IPS DF 4.7 (cell line): ENCODE data around the gene WNT7B.

Experiments
- DNase-seq: peaks from one replicate; pipeline ENCODE4 v3.0.0-alpha.2; 2013; ENCODE audit warnings: low spot score; ENCODE audit errors: extremely low read depth

The WNT7B gene

GRCh38 chr22:45878051-45878781, 98.7 kb downstream of the WNT7B start:
- no peak for DNase-seq

DNA sequence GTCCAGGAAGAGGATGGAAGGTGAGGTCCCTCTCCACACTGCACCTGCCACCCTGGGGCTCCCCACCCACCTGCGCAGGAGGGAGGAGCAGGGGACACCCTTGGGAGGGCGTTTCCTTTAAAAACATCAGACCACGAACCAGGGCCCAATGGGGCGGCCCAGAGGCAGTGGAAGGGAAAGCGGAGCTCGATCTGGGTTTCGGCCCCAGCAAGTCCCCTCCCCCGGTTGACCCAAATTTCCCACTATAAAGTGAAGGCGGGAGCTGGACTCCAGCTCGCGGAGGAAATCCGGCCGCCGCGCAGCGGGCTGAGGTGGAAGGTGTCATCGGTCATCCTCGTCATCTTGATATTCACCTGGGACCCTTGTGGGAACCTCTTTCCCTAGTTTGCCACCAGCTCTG, 99.3 kb downstream of the WNT7B start:
- DNase-seq: no peak

- DNase-seq: no peak
These were observed 100.0 kb downstream of the WNT7B start for GRCh38 chr22:45877036-45877380.

DNA sequence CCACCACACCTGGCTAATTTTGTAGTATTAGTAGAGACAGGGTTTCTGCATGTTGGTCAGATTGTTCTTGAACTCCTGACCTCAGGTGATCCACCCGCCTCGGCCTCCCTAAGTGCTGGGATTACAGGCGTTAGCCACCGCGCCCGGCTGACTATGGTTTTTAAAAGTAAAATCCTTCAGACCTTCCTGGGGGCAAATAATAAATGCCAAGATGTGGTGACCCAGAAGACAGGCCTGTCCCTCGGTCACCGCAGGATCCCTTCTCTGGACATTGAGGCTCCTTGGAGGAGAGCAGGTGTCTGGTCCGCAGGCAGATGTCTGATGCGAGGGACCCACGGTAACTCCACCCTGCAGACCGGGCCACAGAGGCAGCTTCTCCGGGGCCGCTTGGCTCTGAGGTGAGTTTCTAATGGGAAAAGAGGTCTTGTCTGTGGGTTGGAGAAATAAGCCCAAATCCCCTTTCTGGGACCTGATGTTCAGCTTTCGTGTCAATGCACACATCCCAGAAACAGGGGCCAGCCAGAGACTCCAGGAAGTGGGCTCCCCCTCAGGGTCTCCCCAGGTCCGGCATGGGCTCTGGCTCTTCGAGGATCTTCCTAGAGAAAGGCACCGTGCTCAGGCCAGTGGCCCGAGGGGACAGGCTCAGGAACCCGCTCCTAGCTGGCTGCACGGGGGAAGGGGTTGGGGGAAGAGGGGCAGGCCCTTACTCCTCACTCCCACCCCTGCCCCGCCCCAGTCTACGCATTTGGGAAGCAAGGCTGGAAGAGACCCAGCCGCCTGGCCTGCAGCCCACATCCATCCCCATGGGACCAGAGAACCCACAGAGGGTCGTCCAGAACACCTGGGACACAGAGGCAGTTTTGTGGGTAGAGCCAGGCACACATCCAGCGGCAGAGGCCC, 100.6 kb downstream of the WNT7B start:
- no peak for DNase-seq

DNA sequence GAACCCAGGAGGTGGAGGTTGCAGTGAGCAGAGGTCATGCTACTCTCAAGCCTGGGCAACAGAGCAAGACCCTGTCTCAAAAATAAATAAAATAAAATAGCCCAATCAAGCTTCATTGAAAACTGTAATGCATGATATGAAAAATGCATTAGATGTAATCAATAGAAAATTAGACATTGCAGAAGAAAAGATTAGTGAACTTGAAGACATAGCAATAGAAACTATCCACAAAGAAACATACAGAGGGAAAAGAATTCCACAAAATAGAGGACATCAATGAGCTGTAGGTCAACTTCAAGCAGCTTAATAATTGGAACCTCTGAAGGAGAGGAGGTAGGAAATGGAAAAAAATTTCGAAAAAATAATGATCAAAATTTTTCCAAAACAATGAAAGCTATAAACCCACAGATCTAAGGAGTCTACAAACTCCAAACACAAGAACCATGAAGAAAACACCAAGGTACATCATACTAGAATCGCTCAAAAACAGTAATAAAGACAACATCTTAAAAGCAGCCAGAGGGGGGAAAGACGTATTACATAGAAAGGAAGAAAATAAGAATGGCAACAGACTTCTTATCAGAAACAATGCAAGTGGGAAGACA, 104.2 kb downstream of the WNT7B start:
- no peak for DNase-seq

DNA sequence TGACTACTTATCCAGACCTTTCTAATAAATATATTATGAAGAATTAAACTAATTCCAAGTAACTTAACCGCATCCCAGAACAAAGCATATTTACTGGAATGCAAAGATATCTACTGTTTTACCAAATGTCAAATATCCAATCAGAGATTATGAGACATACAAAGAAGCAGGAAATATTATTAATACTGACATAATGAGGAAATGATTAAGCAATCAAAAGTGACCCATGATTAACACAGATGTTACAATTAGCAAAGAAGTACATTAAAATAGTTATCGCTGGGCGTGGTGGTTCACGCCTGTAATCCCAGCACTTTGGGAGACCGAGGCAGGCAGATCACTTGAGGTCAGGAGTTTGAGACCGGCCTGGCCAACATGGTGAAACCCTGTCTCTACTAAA, 105.2 kb downstream of the WNT7B start:
- DNase-seq: no peak
